GM23338 (cell line): ENCODE measurements around the gene AMIGO1.

ENCODE experiments used
- CTCF ChIP-seq, 2 experiments: fragments of 200-600 bp in 1 of 2; sonication (generic) in 1 of 2; conservative IDR thresholded peaks; 2 replicates each; pipeline versions ENCODE4 v1.5.1 to v1.6.1; 2016 to 2017; ENCODE audit warnings: antibody characterized with exemption in 2 of 2, low read depth in 2 of 2, mild to moderate bottlenecking in 2 of 2, moderate library complexity in 1 of 2
- EZH2 ChIP-seq: fragments of 200-600 bp; sonication (generic); IDR thresholded peaks from one replicate; pipeline ENCODE4 v1.8.0; 2017; ENCODE audit warnings: antibody characterized with exemption, mild to moderate bottlenecking, low read depth; ENCODE audit not compliant: unreplicated experiment
- STAT1 ChIP-seq: IDR thresholded peaks from one replicate; pipeline ENCODE4 v1.6.1; 2016; ENCODE audit warnings: antibody characterized with exemption; ENCODE audit not compliant: unreplicated experiment
- ZNF331 ChIP-seq: fragments of 250-450 bp; sonication (Bioruptor Pico); IDR thresholded peaks from 2 replicates; pipeline ENCODE4 v1.5.0; 2020; ENCODE audit warnings: low read depth, mild to moderate bottlenecking, moderate library complexity

- TF ChIP-seq ZNF331: no peak
- no peak for TF ChIP-seq CTCF (conservative IDR thresholded peaks at IDR 0.05; ENCODE audit: low read depth in 2 of 2)
- TF ChIP-seq EZH2: no peak
- no peak for TF ChIP-seq STAT1
Measured at GRCh38 chr1:109521002-109521951, 11.8 kb upstream of the AMIGO1 start.
